GM19324 (cell line): Measurements from ENCODE around the gene FSIP1.
"Not testable (repeated sequence)": the region's sequence is repeated elsewhere in the genome, so short reads cannot be mapped to it uniquely, and the experiment has no call there.

ENCODE experiments used
- ATAC-seq: cut with Tn5 transposase; IDR thresholded peaks from one replicate; pipeline ENCODE4 v1.9.1; 2021; ENCODE audit warnings: mild to moderate bottlenecking, moderate library complexity; ENCODE audit not compliant: unreplicated experiment, low FRiP score

Gene FSIP1

DNA sequence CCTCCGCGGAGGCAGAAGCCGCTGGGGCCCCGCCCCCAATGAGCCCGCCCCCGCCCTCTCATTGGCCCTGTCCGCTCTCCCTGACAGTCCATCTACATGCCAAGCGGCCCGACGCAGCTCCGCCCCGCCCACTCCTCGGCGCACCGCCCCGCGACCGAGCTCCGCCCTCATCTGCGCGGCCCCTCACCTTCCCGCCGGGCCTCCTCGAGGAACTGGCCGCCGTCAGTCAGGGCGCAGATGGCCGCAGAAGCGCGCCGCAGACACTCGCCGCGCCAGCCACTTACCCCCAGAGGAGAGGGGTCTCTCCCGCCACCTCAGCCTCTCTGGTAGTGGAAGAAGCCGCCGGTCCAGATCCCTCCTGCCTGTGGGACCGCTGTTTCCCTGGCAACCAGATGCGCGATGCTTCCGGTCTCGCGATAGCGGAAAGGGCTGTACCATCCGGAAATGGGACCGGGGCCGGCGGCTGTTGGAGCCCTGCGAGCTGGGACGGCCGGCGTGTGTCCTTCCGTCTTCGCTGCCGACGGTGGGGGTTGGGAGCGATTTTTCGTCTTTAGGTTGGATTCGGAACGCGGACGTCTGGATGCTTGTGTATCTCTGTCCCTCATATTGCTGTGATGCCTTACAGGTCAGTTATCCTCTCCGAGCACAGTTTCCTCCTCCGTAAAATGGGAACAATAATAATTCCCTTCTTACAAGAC, at the start of gene FSIP1:
TSS of gene FSIP1 (minus strand) at position 401 of the 698 bp plus-strand sequence. CDS start 6,317 bp downstream, outside the sequence.
- peak; percentile 99 for ATAC-seq

- no peak for ATAC-seq
Observed at GRCh38 chr15:39830166-39830565, 47.5 kb upstream of the FSIP1 start.

DNA sequence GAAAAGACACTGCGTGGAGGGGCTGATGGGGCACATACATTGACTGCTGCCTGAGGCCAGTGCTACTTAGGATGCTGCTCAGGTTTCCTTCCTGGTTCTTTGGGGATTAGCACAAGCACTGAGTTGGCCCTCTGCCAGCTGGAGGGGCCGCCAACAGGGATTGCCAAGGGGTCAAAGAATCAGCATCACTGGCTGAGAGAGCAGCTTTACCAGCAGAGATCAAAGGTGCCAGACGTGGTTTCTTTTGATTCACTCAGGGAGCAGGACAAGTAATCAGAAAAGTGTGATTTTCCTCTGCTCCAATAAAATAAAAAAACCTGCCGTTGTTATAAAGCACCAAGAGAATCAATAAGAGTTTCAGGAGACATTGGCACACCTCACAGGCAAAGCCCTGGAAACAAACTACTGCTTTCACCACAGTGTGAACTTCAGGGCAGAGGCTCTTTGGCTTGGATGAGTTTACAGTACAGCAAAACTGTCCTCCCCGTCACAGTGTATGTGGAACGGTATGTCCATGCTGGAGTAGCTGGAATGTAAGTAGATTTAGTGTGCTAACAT, 45.8 kb upstream of the FSIP1 start:
- no peak for ATAC-seq

DNA sequence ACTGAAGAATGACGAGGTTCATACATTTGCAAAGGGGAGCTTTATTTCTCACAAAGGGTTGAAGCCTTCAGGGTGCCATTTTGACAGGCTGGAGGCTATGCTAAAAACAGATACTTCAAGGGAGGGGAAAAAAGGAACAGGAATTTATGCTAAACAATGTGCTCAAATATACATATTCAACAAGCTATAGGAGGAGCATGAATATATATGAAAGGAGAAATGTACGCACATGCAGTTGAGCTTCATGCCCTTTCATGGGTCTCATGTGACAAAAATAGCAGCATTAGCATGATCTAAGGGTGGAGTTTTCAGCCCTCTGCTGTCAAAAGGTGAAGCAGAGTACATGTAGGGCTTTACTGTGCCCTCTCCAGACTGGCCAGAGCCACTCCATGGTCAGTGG, 44.3 kb upstream of the FSIP1 start:
- ATAC-seq: no peak

GRCh38 chr15:39823634-39824033, 41.0 kb upstream of the FSIP1 start:
- no peak for ATAC-seq

DNA sequence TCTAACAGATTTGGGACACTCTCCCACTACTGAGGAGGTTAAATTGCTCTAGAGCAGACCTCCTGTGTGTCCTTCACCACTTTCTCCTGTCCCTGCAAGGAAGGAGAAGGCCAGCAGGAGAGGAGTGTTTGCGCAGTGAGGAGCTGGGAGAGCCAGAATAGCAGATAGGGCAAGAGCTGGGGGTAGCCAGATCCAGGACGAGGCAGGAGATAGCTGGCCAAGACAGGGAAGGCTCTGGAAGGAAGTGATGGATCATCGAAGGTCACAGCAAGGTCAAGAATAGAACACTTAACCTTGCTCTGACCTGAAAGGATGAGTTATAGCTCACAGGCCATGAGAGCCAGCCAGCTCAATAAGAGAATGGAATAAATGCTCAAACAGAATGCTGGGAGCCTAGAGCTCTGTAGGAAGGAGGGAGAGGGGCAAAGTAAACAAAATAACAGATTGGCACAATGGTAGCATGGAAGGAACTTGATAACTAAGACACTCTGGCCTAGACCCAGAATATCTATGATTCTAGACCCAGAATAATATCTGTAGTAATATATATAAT, 37.5 kb upstream of the FSIP1 start:
- ATAC-seq: no peak

DNA sequence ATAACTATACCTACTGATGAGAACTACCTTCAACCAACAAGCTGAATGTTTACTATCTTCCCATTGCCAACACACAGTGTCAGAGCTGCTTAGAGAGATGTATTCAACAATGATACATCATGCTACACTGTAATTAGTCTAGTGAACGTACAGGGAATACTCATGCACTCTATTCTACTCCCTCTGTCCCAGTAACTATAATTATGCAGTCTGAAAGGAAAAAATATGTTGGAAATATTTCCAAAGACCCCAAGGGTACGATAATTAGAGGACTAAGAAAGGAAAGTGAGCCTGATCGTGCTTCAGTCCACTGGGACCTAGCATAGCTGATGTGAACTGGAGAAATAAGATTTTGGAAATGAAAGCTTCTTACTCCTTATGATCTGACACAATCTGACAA, 36.9 kb upstream of the FSIP1 start:
- no peak for ATAC-seq

DNA sequence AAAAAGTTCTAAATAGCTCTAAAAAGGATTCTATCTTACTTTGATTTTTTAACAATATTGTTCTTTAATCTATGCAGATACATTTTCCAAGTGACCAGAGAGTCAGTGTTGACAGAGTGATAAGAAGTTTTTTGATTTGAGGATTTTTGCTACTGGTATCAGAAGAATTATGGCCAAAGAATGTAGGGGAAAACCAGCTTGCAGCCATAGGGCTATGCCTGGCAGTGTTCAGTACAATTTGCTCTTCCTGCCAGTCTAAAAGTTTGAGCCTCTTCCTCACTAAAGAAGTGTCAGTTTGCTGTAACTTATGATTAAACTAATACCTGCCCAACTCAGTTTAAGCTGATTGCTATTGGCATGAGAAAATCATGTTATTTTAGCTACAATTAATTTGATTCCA, 35.3 kb upstream of the FSIP1 start:
- ATAC-seq: no peak

DNA sequence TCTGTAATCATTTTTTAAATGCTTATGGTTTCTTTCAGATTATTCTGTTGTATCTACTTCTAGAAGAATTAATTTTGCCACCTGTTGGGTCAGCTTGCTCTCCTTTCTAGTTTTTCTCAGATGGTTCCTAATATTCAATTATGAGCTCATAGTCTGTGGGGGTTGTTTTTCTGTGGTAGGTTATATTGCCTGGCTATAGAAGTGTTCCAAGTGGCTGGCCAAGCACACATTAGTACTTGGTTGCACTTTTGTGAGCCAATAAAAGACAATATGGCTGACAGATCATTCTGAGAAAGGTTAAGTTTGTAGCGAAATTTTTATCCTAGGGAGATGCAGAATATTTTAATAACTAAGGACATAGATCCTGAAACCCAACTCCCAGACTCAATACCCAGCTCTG, 31.8 kb upstream of the FSIP1 start:
- no peak for ATAC-seq

GRCh38 chr15:39812651-39813050, 30.0 kb upstream of the FSIP1 start:
- ATAC-seq: not testable (repeated sequence)

DNA sequence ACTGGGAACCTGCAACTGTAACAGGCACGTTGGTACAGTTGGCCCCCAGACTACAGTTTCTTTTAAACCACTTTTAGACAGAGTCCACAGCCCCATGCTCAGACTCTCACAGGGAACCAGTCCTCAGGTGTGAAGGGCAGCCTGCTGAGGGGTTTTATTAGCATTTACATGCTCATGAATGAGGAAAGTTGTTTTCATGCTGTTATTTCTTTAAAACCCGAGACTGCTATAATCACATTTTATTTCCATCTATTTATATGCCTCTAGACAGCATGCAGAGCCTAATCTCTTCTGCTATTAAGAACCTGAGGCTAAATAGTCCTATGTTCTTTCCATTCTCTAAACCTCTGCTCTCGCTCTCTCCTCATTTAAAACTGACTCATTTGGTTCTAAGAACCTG, 26.3 kb upstream of the FSIP1 start:
- ATAC-seq: no peak

- no peak for ATAC-seq
Observed at GRCh38 chr15:39807791-39808190, 25.1 kb upstream of the FSIP1 start.

DNA sequence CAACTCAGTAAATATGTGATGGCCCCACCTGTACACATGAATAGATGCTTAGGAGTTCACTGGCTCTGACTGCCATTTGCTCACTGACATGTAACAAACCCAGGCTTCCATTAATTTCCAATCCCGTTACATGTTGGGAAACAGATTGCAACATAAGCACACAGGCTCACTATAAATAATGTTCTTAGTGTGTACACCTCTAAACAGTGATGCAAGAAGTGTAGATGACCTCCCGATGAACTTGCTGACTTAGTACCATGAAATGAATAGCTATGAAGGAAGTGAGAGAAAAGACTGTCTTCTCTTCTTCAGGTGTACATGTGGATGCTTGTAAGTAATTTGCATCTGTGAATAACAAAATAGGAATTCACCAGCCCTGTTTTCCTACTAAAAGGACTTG, 21.4 kb upstream of the FSIP1 start:
- ATAC-seq: no peak

DNA sequence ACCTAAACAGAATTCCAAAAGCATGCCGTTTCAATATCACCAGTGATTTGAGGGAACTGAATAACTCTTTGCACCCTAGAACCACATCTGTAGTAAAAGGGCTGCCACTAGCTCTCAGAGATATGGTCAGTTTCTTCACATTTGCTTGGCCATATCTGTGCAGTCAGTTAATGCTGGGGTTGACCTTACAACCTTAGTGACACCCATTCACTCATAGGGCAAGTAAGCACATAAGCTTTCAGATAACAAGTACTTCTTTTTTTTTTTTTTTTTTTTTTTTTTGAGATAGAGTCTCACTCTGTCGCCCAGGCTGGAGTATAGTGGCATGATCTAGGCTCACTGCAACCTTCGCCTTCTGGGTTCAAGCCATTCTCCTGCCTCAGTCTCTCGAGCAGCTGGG, 20.4 kb upstream of the FSIP1 start:
- no peak for ATAC-seq

GRCh38 chr15:39801641-39802309, 19.1 kb upstream of the FSIP1 start:
- peak; percentile 66 for ATAC-seq

- ATAC-seq: no peak
Observed at GRCh38 chr15:39799552-39800011, 16.9 kb upstream of the FSIP1 start.

DNA sequence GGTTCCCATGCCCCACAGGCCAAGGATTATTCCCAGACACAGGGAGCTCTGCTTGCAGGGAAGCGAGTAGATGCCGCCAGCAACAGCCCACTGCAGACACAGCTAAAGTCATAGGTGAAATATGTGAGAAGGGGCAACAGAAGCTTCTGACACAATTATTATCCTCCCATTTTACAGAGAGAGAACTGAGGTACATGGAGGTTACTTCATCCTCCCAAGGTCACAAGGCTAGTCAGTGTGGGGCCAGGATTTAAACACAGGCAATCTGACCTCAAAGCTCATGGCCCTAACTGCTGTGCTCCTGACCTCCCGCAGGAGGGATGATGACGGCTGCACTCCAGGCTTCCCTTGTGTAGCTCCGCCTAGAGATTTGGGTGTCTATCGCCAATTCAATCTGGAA, 15.7 kb upstream of the FSIP1 start:
- no peak for ATAC-seq

GRCh38 chr15:39797407-39797806, 14.8 kb upstream of the FSIP1 start:
- no peak for ATAC-seq

GRCh38 chr15:39796601-39797000, 14.0 kb upstream of the FSIP1 start:
- no peak for ATAC-seq

DNA sequence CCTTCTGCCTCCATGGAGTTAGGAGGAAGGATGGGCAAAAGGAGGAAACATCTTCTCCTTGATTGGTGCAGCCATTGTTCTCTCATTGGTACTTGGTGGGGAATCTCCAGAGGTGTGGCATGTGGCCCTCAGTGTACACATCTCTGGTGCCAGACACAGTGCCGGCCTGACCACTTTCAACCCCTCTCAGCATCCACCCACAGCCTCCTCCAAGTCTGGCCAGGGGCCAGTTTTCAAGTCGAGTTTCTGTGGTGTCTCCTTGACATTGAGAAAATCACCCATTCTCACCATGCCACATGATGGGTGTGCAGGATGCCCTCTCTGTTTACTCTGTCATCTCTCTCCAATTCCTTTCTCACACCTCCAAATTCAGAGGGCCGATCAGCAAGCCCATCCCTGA, 12.8 kb upstream of the FSIP1 start:
- no peak for ATAC-seq

DNA sequence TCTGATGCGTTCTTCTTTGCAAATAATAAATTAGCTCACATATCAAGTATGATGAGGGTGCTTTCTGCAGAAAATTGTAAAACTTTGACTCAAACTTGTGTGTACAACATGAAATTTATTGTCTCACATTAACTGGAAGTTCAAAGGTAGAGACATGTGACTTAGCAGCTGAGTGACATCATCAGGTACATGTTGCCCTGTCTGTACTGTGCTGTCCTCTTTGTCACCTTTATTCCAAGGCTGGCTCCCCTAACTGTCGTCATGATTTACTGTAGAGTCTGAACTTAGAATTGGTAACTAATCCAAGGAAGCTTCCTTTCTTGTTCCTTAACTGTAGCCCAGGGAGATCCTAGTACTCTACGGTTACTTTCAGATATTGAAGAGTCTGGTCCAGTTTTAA, 12.3 kb upstream of the FSIP1 start:
- ATAC-seq: no peak

DNA sequence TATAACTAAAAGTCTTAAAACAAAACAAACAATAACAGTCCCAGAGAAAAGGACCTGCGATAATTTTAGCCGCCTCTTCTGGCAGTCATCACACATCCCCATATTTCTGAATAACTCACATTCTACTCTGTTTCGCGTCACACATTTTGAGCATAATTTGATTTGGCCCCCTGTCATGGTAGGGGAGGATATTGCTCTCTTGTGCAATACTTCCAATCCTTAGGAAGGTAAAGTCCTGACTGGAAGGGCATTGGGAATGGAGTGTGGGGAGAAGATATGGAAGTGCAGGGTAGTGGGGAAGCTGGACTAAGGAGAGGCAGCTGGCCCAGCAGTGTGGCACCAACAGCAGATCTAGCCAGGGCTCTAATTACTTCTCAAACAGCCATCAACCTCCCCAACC, 11.3 kb upstream of the FSIP1 start:
- ATAC-seq: no peak
